IMR-90 (cell line): ENCODE results near the gene SORL1. TPM values are rescaled to one million over a fixed set of nuclear protein-coding genes. Genes with fewer than 3 reads are reported as not detected.

Experiments used
- ATAC-seq: fragments of 200-7000 bp; cut with Tn5 transposase; 2 replicates; pipeline ENCODE4 v1.9.1; 2020; ENCODE audit warnings: low read depth, mild to moderate bottlenecking, moderate library complexity
- BruUV-seq: library from RNA; stranded (reverse); fragments of 400-500 nt; replicated peaks from 2 replicates; lab custom pipeline; 2021; lab: Mats Ljungman, UMichigan
- CTCF ChIA-PET: fragments of 300-600 bp; formaldehyde crosslinking; extraction: SDS; loops from one replicate; lab custom pipeline; 2021; ENCODE audit warnings: antibody characterized with exemption; lab: Yijun Ruan, JAX
- POLR2A ChIA-PET: fragments of 300-600 bp; sonication (Branson Sonifier 250); formaldehyde crosslinking; loops from one replicate; lab custom pipeline; 2022; ENCODE audit warnings: antibody characterized with exemption; ENCODE audit not compliant: unreplicated experiment; lab: Charles Lee
- DNase-seq: peaks from one replicate; pipeline ENCODE4 v3.0.0; 2013
- H2AFZ ChIP-seq: replicated peaks from 2 replicates; pipeline ENCODE3; 2013; ENCODE audit warnings: low read length, mild to moderate bottlenecking; ENCODE audit not compliant: poor library complexity
- H2AK5ac ChIP-seq: 2 replicates; pipeline ENCODE4 v1.6.1; 2013; ENCODE audit warnings: low read depth, low read length, inconsistent platforms
- H2AK9ac ChIP-seq: replicated peaks from 2 replicates; pipeline ENCODE3; 2013; ENCODE audit warnings: mild to moderate bottlenecking, low read depth, low read length, moderate library complexity; ENCODE audit not compliant: poor library complexity
- H2BK120ac ChIP-seq: 2 replicates; pipeline ENCODE4 v1.6.1; 2013; ENCODE audit warnings: low read depth, low read length, inconsistent platforms
- H2BK15ac ChIP-seq: 3 replicates; pipeline ENCODE4 v1.6.1; 2013; ENCODE audit warnings: low read depth, low read length, inconsistent platforms
- H2BK20ac ChIP-seq: 2 replicates; pipeline ENCODE4 v1.6.1; 2013; ENCODE audit warnings: low read depth, mild to moderate bottlenecking, inconsistent platforms, low read length, moderate library complexity
- H2BK5ac ChIP-seq: 2 replicates; pipeline ENCODE4 v1.6.1; 2013; ENCODE audit warnings: mild to moderate bottlenecking, low read depth, low read length, inconsistent platforms; ENCODE audit not compliant: poor library complexity, severe bottlenecking
- H3K14ac ChIP-seq: replicated peaks from 2 replicates; pipeline ENCODE4 v1.6.1; 2013; ENCODE audit warnings: low read depth, low read length, inconsistent platforms
- H3K18ac ChIP-seq: 2 replicates; pipeline ENCODE4 v1.6.1; 2013; ENCODE audit warnings: low read depth, low read length, control low read depth
- H3K23ac ChIP-seq: 2 replicates; pipeline ENCODE4 v1.6.1; 2013; ENCODE audit warnings: low read depth, low read length, inconsistent platforms
- H3K27ac ChIP-seq: 2 replicates; pipeline ENCODE4 v1.5.1; 2013; ENCODE audit warnings: mild to moderate bottlenecking, control low read depth, low read length; ENCODE audit not compliant: insufficient read depth
- H3K27me3 ChIP-seq: 2 replicates; pipeline ENCODE4 v1.6.1; 2013; ENCODE audit warnings: low read length; ENCODE audit not compliant: control insufficient read depth, insufficient read depth
- H3K36me3 ChIP-seq: 2 replicates; pipeline ENCODE4 v1.6.1; 2013; ENCODE audit warnings: low read length, mixed read lengths; ENCODE audit not compliant: control insufficient read depth, insufficient read depth
- H3K4ac ChIP-seq: 2 replicates; pipeline ENCODE4 v1.6.1; 2013; ENCODE audit warnings: low read depth, low read length, inconsistent platforms
- H3K4me1 ChIP-seq: 2 replicates; pipeline ENCODE4 v1.6.1; 2013; ENCODE audit warnings: low read length, mixed read lengths; ENCODE audit not compliant: control insufficient read depth, insufficient read depth
- H3K4me2 ChIP-seq: 2 replicates; pipeline ENCODE4 v1.6.1; 2013; ENCODE audit warnings: low read depth, mild to moderate bottlenecking, control low read depth, low read length, moderate library complexity
- H3K4me3 ChIP-seq: 2 replicates; pipeline ENCODE4 v1.5.1; 2013; ENCODE audit warnings: low read depth, mild to moderate bottlenecking, control low read depth, low read length, moderate library complexity; ENCODE audit not compliant: insufficient read depth
- H3K56ac ChIP-seq: 2 replicates; pipeline ENCODE4 v1.6.1; 2013; ENCODE audit warnings: low read length, inconsistent platforms; ENCODE audit not compliant: insufficient read depth; ENCODE audit errors: extremely low read depth
- H3K79me1 ChIP-seq, 2 experiments: 2 replicates each; pipeline ENCODE4 v1.6.1; 2013; ENCODE audit warnings: low read length in 2 of 2, inconsistent platforms in 1 of 2, low read depth in 1 of 2
- H3K9ac ChIP-seq: 2 replicates; pipeline ENCODE4 v1.6.1; 2013; ENCODE audit warnings: low read depth, low read length, control low read depth
- H3K9me1 ChIP-seq: 2 replicates; pipeline ENCODE4 v1.6.1; 2013; ENCODE audit warnings: low read length, inconsistent platforms; ENCODE audit not compliant: insufficient read depth
- H3K9me3 ChIP-seq: 2 replicates; pipeline ENCODE4 v1.6.1; 2013; ENCODE audit warnings: low read length; ENCODE audit not compliant: control insufficient read depth, insufficient read depth
- H4K20me1 ChIP-seq: 2 replicates; pipeline ENCODE4 v1.6.1; 2013; ENCODE audit warnings: low read length, inconsistent platforms; ENCODE audit not compliant: insufficient read depth
- H4K5ac ChIP-seq: 2 replicates; pipeline ENCODE4 v1.6.1; 2013; ENCODE audit warnings: mild to moderate bottlenecking, low read depth, low read length, control low read depth
- H4K8ac ChIP-seq, 2 experiments: 2 replicates each; pipeline ENCODE4 v1.6.1; 2013; ENCODE audit warnings: low read depth in 2 of 2, low read length in 2 of 2, control low read depth in 1 of 2, inconsistent platforms in 1 of 2
- H4K91ac ChIP-seq: 2 replicates; pipeline ENCODE4 v1.6.1; 2013; ENCODE audit warnings: low read depth, low read length, inconsistent platforms; ENCODE audit not compliant: insufficient read depth
- BHLHE40 ChIP-seq: fragments of 150-350 bp; IDR thresholded peaks from 2 replicates; pipeline ENCODE4 v1.6.1; 2016; ENCODE audit warnings: mild to moderate bottlenecking, low read depth, low read length
- CTCF ChIP-seq: conservative IDR thresholded peaks from 2 replicates; pipeline ENCODE4 v1.5.1; 2012; ENCODE audit warnings: mild to moderate bottlenecking, low read depth, low read length, improper control_type of control experiment
- MAFK ChIP-seq: IDR thresholded peaks from 2 replicates; pipeline ENCODE4 v1.6.1; 2012; ENCODE audit warnings: low read depth, low read length, improper control_type of control experiment
- RCOR1 ChIP-seq: IDR thresholded peaks from 2 replicates; pipeline ENCODE4 v1.6.1; 2012; ENCODE audit warnings: mild to moderate bottlenecking, low read length, improper control_type of control experiment; ENCODE audit not compliant: insufficient replicate concordance
- WGBS, 2 experiments: methylation state at CpG; one replicate each; pipeline versions ENCODE4 v1.1.5 to v1.1.7; 2013; ENCODE audit warnings: missing lambda C conversion rate in 2 of 2; ENCODE audit not compliant: insufficient read length in 1 of 2; ENCODE audit errors: extremely low coverage in 2 of 2; 5-methylcytosine and 5-hydroxymethylcytosine counted together
- dilution Hi-C: fragments of 300-500 bp; cut with HindIII; formaldehyde crosslinking; loops from one replicate; pipeline ENCODE4 v1.14.3; 2018; ENCODE audit warnings: low sequenced_read_pairs; ENCODE audit not compliant: unreplicated experiment
- in situ Hi-C: fragments of 300-500 bp; cut with MboI; formaldehyde crosslinking; loops from 3 replicates; pipeline ENCODE4 v1.14.3; 2019; ENCODE audit warnings: low sequenced_read_pairs, inconsistent platforms, mixed read lengths
- intact Hi-C: fragments of 100-400 bp; cut with micrococcal nuclease; formaldehyde crosslinking; loops from 2 replicates; pipeline ENCODE4 v1.10.0; 2022
- polyA plus RNA-seq, 3 experiments: library from polyadenylated mRNA; depleted of rRNA; stranded (reverse); fragments of >200 nt; gene quantifications; 2 replicates each; pipeline ENCODE4 v1.2.3, GENCODE V29; 2012; ENCODE audit warnings: low replicate concordance in 1 of 3
- total RNA-seq: library from RNA; depleted of rRNA; stranded (reverse); fragments of >200 nt; gene quantifications from 2 replicates; pipeline ENCODE4 v1.2.3, GENCODE V29; 2012

SORL1 gene
- total and polyA plus RNA-seq, 2 of the 4 experiments (the other 2 are of a cell fraction) = 1.0 to 2.0 TPM

GRCh38 chr11:121583825-121584224 is 131.7 kb downstream of the SORL1 start:
- Histone ChIP-seq H3K36me3 (no peaks in the 10 kb centered on the region), H2AFZ (no peak overlapping the region), H4K91ac (no peak overlapping the region), H3K18ac (no peak overlapping the region), H4K8ac (no peak overlapping the region), H2BK5ac (no peak overlapping the region), H2AK5ac (no peak overlapping the region), H3K14ac (no peak overlapping the region), H2BK120ac (no peak overlapping the region), H3K4me1 (peaks cover 2% of the 10 kb centered on the region; the same call in 1 of the 2 replicates), H2BK20ac (no peak overlapping the region), H2BK15ac (no peak overlapping the region), H3K4ac (no peak overlapping the region), H3K27ac (no peak overlapping the region), H3K9me1 (no peaks in the 10 kb centered on the region), H3K23ac (no peak overlapping the region), H3K4me2 (no peak overlapping the region), H3K79me1 (no peaks in the 10 kb centered on the region), H3K9me3 (no peaks in the 10 kb centered on the region; the same call in 1 of the 2 replicates), H3K27me3 (no peaks in the 10 kb centered on the region), H3K56ac (no peak overlapping the region), H3K4me3 (no peak overlapping the region), H4K5ac (no peak overlapping the region), H3K9ac (no peak overlapping the region), H2AK9ac (no peak overlapping the region), H4K20me1 (no peaks in the 10 kb centered on the region)
- CTCF ChIA-PET = interaction anchor here (0.6 kb wide), 3 partner anchors 12 to 419 kb away, joined by 3 to 5 read pairs (median 4); no protein-coding TSS in a partner anchor
- no peak for DNase-seq
- intact Hi-C loops (no loop called here), dilution Hi-C loops (no loop called here), in situ Hi-C loops (no loop called here)
- TF ChIP-seq MAFK (peak; percentile 54), CTCF (no peak), RCOR1 (no peak), BHLHE40 (no peak)
- no CpG with 5 or more reads among the region's 3 CpGs for WGBS, 2 experiments
- no TSS peak for BruUV-seq
- no peak for ATAC-seq
- POLR2A ChIA-PET = no interaction called here
